GM20000 (cell line): ENCODE results near the gene CHCHD4.

Source experiments
- DNase-seq: peaks from one replicate; pipeline ENCODE4 v3.0.0; 2012; ENCODE audit warnings: low spot score
- TF ChIP-seq, protein P1 (sequence below): IDR thresholded peaks from 2 replicates; pipeline ENCODE4 v1.5.1; 2012; ENCODE audit warnings: mild to moderate bottlenecking, control low read depth; ENCODE audit errors: extremely low read depth, missing control alignments

The CHCHD4 gene

DNA sequence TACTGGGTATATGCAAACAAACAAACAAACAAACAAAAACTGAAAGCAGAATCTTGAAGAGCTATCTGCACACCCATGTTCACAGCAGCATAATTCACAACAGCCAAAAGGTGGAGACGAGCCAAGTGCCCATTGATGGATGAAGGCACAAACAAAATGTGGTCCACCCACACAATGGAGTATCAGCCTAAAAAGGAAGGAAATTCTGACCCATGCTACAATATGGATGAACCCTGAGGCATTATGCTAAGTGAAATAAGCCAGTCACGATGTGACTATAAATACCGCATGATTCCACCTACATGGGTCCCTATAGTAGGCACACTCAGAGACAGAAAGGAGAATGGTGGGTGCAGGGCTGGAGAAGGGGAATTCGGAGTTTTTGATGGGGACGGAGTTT, 29.6 kb upstream of the CHCHD4 start:
- TF ChIP-seq, protein P1, sequence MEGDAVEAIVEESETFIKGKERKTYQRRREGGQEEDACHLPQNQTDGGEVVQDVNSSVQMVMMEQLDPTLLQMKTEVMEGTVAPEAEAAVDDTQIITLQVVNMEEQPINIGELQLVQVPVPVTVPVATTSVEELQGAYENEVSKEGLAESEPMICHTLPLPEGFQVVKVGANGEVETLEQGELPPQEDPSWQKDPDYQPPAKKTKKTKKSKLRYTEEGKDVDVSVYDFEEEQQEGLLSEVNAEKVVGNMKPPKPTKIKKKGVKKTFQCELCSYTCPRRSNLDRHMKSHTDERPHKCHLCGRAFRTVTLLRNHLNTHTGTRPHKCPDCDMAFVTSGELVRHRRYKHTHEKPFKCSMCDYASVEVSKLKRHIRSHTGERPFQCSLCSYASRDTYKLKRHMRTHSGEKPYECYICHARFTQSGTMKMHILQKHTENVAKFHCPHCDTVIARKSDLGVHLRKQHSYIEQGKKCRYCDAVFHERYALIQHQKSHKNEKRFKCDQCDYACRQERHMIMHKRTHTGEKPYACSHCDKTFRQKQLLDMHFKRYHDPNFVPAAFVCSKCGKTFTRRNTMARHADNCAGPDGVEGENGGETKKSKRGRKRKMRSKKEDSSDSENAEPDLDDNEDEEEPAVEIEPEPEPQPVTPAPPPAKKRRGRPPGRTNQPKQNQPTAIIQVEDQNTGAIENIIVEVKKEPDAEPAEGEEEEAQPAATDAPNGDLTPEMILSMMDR = no peak
- no peak for DNase-seq

DNA sequence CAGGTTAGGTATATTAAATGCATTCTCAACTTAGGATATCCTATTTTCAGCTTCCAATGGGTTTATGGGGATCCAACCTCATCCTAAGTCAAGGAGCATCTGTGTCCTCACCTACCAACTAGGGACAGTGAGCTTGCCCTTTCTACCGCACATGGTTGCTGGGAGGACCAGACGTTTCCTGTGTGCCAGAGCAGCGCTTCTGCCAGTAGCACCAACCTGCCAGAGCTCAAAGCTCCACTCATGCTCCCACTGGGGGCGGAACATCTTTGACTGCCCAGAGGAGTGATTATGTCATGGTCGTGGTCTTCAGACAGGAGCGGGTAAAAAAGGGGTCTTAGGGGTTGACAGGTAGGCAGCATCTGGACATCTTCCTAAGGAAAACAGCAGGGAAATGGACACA, 29.0 kb upstream of the CHCHD4 start:
- TF ChIP-seq, protein P1 = no peak

DNA sequence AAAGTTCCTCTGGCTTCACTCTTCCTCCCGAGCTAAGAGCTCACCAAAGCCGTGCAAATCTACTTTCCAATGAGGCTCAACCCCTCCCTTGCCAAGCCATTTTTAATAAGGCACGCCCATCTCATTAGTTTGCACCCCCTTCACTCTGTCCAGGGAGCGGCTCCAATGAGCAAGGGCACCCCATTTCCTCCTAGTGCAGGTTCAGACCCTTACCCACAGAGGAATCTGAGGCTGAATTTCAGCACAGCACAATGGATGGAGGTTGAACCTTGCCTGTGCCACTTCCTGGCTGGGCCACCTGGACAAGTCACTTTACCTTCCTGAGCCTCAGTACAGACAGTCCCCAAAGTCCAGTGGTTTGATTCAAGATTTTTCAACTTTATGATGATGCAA, 28.3 kb upstream of the CHCHD4 start:
- no peak for DNase-seq
- TF ChIP-seq, protein P1 = no peak

More for the DNA sequence above, 29.0 kb upstream of the CHCHD4 start:
- no peak for DNase-seq

DNA sequence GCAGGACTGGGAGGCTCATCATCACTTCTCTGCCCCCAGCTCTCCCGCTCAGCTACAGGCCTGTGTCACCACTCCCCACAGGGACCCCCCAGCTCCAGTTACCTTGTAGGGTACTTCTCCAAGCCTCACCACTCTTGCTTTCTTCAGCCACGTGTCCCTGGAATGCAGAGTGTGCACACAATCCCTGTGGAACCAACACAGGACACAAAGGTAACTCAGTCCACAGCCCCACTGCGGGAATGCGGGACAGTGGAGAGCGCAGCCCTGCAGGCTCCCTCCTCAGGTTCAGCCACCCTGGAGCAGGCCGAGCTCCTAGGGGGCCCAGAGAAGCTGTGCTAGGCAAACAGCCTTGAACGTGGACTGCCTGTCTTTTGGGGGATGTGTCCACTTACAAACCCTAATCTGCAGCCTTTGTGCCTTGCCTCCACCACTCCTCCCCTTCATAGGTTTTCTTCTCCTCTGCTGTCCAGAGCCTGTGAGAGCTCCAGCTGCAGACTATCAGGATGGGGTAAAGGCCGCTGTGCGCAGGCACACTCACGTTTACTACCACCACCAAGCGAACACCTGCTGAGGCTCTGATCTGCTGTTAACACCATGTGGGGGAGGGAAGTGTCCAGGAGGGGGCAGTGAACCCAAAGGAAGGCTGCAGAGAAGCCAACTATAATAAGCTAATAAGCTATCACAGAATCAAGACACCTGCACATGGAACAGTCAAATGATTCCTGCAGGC, 27.7 kb upstream of the CHCHD4 start:
- no peak for DNase-seq
- TF ChIP-seq, protein P1 = no peak

DNA sequence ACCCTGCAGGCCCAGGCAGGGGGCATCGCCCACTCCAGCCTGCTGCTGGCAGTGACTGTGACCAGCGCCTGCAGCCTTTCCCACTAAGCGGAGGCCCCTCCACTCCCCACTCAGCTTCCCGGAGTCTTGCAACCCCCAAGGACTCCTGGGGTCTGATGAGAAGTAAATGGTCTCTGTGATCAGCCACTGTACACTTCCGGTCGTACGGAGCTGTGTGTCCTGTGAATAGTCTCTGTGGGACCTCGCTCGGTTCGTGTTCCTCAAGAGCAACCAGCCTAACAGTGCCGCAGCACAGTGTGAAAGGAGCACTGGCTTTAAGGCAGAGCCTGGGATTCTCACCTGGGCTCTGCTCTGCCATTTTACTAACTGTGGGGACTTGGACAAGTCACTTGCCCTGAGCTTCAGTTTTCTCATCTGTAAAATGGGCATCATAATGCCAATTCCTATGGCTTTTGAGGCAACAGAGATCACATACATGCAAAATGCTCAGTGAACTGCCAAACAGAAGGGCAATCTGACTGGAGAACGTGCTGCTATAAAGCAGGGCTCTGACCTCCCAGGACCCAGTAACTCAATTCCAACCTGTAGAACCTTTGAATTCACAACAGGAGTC, 26.9 kb upstream of the CHCHD4 start:
- no peak for DNase-seq
- TF ChIP-seq, protein P1 = no peak

DNA sequence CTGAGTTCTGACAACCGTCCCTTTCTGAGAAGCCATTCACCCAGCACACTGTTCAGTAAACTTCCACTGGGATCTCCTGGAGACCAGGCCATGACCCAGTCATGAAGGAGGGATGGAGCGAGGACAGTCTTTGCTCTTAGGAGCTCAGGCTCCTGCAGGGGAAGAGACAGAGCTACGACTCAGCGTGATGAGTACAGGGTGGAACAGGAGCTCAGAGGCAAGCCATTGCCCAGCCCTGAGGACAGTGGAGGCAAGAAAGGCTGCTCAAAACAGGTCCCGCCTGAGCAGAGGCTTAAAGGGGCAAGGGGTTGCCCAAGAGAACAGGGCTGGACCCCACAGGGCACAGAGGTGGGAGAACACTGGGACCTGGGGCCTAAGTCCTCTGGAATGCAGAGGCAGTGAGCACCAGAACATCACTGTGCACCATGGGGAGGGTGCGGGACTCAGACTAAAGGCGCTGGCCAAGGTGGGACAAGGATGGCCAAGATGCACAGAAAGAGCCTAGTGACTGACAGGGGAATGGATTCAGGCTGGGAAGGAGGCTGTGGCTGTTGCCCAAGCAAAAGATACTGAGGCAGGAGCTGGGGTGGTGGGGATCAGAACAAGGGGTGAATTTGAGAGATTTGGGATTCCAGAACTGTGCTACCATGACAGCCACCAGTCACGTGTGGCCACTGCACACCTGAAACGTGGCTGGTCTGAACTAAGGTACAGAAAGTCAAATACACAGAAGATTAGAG, 26.0 kb upstream of the CHCHD4 start:
- TF ChIP-seq, protein P1 = no peak
- no peak for DNase-seq

DNA sequence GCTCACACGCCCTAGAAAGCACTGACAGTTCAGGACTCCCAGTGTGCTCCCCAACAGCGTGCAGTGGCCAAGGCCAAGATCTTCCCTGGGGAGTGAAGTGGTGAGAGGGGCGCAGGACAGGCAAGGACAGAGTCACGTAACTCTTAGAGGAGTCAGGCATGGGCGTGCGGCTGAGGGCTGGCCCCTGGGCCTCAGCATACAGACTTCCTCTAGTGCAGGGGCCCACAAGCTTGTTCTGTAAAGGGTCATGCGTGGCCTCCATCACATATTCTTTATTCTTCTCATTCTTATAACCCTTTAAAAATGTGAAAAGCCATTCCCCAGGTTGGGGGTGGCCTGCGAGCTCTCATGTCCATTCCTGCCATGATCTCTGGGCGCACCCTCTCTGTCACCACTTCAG, 25.4 kb upstream of the CHCHD4 start:
- DNase-seq = no peak
- TF ChIP-seq, protein P1 = no peak
